Activated CD4-positive, alpha-beta T cell treated with anti-CD3 and anti-CD28 coated beads for 48 hours (primary cell): ENCODE results near the gene EYS.
"Not testable (repeated sequence)": the region's sequence is repeated elsewhere in the genome, so short reads cannot be mapped to it uniquely, and the experiment has no call there.

Experiments used
- DNase-seq: peaks from one replicate; pipeline ENCODE4 v3.0.0-alpha.2; 2020

The EYS gene

DNA sequence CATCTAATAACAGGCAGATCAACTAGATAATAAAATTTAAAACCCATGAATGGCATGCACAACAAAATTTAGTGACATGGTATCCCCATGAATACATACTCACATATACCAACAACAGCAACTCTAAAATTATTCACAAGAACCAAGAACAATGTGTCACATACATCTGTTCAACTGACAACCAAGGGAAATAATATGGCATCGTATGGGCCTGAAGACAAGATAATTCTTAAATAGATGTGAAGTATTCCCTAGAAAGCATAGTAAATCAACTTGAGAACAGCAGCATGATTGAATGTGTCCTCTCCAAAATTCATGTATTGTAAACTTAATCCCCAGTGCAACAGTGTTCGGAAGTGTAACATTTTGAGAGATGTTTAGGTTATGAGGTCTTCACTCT lies 635.5 kb downstream of the EYS start:
- no peak for DNase-seq

- no peak for DNase-seq
Observed at GRCh38 chr6:65064844-65065243, 642.2 kb downstream of the EYS start.

GRCh38 chr6:65059568-65059967 lies 647.5 kb downstream of the EYS start:
- no peak for DNase-seq

- DNase-seq, result no peak
Observed at GRCh38 chr6:65055545-65055944, 651.5 kb downstream of the EYS start.

DNA sequence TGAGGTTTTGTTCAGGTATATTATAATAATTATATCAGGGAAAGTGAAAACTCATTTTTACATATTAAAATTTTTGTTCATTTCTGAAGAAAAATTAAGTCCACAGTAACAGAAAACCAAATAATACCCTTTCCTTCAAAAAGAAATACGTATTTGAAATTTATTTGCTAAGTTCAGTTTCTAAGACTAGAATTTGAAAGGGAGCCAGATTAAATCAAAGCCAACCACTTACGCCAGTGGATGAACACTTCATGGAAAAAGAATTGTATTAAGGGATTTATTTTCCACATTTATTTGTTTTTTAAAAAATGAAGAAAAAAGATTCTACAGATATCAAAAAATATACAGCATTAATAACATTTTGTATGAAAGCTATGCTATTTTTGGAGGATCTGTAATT lies 654.4 kb downstream of the EYS start:
- DNase-seq, result no peak

- DNase-seq, result no peak
Observed at GRCh38 chr6:65045801-65046200, 661.2 kb downstream of the EYS start.

GRCh38 chr6:65014006-65014405 lies 693.0 kb downstream of the EYS start:
- DNase-seq, result no peak

DNA sequence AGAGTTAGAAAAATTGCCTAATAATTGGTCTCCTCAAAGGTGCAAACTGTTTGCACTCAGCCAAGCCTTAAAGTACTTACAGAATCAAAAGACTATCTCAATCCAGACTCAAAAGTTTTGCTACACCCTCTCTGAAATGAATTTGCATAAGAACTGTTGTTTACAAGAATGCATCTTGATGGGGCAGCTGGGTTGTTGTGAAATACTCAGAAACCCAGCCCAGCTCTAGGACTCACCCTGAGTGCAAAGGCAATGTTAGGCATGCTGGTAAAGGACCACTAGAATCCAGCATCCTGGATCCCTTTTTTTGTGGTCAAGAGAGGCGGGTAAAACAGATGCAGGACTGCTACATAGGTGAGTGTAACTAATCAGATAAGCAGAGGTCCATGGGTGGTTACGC lies 700.2 kb downstream of the EYS start:
- DNase-seq, result no peak

GRCh38 chr6:65004283-65004682 lies 702.7 kb downstream of the EYS start:
- no peak for DNase-seq

DNA sequence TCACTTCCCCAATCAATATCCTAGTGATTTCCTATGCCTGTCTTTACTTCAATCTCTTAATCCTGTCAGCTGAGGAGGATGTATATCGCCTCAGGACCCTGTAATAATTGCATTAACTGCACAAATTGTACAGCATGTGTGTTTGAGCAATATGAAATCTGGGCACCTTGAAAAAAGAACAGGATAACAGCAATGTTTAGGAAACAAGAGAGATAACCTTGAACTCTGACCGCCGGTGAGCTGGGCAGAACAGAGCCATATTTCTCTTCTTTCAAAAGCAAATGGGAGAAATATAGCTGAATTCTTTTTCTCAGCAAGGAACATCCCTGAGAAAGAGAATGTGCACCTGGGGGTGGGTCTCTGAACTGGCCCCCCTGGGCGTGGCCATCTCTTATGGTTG lies 704.1 kb downstream of the EYS start:
- DNase-seq, result not testable (repeated sequence)

GRCh38 chr6:65000815-65001214 lies 706.2 kb downstream of the EYS start:
- no peak for DNase-seq

- no peak for DNase-seq
Observed at GRCh38 chr6:64998204-64998603, 708.8 kb downstream of the EYS start.

DNA sequence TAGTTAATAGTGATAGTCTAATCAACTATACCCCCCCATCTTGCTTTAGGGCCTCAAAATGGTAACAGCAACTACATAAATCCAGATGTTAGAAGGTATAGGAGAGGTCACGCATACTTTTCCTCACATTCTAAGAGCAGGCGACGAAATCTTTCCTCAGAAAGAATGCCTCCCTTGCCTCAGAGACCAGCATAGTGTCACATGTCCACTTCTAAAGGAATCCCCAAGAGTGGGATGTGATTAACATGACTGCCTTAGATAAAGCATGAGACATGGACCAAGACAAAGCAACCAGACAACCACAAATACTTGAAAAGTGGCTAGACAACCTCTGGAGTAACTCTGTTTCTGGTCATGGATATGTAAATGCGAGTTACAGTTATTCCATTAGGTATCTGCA lies 710.7 kb downstream of the EYS start:
- DNase-seq, result no peak

DNA sequence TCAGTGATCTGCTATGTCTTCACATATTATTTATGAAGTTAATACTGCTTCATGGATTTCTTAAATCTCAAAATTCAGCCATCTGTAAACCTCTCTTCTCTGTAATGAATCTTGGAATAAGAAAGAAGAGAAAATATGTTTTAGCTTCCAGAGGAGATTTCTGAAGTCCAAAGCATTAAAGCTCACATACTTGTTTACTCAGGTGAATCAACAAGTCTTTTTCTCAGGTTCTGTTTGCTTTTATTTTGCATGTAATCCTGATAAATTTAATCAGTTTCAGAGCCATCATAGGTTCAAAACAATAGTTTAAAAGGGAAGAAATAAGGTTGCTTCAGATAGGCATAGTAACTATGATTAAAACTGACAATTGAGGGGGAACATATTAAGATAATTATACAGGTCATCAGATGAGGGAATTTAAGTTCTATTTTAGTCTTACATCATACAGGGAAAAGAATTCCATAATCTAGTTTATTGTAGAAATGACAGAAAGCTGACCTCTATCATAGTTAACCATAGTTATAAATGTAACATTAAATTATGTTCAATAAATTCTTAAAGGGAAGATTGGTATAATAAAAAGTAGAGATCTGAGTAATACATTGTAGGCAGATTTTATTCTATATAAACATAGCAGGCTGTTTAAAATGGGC lies 716.2 kb downstream of the EYS start:
- DNase-seq, result no peak

- no peak for DNase-seq
Observed at GRCh38 chr6:64988148-64988547, 718.9 kb downstream of the EYS start.

DNA sequence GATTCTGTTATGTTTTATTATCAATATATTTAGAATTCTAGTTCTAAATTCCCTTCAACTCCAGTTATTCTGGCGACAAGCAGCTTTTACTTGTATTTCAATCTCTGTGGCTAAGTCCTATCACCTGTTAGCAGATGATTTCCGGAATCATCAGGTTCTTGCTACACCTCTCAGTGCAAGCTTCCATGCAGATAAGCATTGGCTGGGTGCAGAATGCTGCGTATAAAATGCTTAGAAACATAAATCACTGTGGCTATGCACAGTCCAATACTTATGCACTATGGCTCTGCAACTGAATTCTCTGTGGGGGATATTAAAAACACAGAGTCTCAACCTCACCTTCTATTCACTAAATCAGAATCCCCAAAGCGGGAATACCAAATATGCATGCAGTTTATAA lies 720.0 kb downstream of the EYS start:
- no peak for DNase-seq

GRCh38 chr6:64985726-64986125 lies 721.3 kb downstream of the EYS start:
- no peak for DNase-seq

DNA sequence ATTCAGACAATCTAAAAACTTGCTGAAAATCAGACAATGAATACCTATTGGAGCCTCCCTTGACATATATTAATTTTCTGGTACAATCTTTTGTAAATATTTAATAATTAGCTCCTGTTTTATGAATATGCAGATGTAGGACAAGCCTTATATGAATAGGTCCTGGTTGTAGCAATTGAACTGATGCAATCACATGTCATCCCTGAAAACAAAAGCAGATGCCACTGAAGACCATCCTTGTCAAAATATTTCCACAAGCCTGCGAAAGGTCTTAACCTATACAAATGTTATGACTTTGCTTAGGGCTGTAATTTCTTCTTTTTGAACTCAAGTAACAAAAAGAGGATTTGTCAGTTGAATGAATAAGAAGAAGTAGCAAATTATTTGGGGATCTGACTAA lies 722.1 kb downstream of the EYS start:
- no peak for DNase-seq

DNA sequence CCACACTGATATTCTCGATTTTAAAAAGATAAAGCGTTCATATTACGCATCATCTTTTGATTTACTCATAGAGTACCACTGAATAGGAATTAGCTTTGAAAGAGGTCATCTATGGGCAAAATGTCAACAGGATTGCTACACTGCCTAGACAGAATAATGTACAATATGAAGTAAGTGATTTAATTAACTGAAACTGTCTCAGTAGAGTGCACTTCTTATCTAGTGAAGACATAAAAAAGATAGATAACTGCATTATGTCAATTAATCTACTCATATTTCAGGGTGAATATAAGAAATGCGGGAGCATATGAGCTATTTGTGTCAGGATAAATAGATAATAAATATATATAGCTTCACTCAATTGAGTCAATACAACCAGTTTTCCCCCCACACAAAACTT lies 723.9 kb downstream of the EYS start:
- no peak for DNase-seq

GRCh38 chr6:64973142-64973541 lies 733.9 kb downstream of the EYS start:
- no peak for DNase-seq

DNA sequence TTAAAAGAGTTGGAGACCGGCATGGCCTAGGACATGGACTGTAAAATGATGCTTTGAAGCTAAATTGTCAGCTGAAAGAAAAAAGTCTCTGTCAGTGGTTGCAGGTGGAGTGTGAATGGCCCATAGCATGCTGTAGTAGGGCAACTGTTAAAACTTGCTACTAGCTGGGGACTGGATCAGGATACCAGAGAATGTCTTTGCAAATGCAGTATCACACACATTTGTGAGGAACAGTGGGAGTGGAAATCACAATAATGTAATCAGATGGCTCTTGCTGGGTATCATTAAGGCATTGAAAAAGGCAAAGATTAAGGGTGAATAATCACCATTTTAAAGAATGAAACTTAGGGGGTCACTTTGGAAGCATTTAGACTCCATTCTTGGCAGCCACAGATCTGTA lies 737.9 kb downstream of the EYS start:
- no peak for DNase-seq

GRCh38 chr6:64955435-64955848 lies 751.6 kb downstream of the EYS start:
- DNase-seq, result no peak

GRCh38 chr6:64949257-64949656 lies 757.8 kb downstream of the EYS start:
- no peak for DNase-seq

GRCh38 chr6:64948261-64948660 lies 758.8 kb downstream of the EYS start:
- DNase-seq, result no peak

DNA sequence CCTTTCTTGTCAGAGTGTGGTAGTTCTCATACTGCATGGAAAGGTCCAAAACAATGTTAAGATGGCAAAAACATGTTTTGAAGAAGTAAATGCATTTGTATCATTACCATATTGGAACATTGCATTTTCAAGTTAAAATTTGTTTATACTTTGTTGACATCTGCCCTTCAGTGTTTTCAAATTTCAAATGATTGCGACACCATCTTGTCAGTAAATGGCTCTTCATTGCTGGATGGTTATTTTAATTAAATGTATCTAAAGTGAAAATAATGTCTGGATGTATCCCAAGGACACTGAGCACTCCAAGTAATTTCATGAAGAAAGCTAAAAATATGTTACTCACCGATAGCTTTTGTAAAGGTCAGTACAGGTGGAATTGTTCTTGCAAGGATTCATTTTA lies 761.6 kb downstream of the EYS start:
- DNase-seq, result no peak

- no peak for DNase-seq
Observed at GRCh38 chr6:64932486-64932885, 774.5 kb downstream of the EYS start.
